WTC11 (cell line): ENCODE data around the gene WBP1L. TPM values are rescaled to one million over a fixed set of nuclear protein-coding genes. Genes with fewer than 3 reads are reported as not detected.

Experiments used
- ARID4B ChIP-seq: sonication (generic); formaldehyde crosslinking; IDR thresholded peaks from 2 replicates; pipeline ENCODE4 v1.8.0; 2023; ENCODE audit warnings: missing genetic modification reagents, mild to moderate bottlenecking, borderline replicate concordance
- ATF6 ChIP-seq: sonication (generic); formaldehyde crosslinking; IDR thresholded peaks from 2 replicates; pipeline ENCODE4 v1.8.1; 2023; ENCODE audit warnings: mild to moderate bottlenecking, missing genetic modification reagents
- CBFB ChIP-seq: sonication (generic); formaldehyde crosslinking; IDR thresholded peaks from 2 replicates; pipeline ENCODE4 v1.8.1; 2022; ENCODE audit warnings: mild to moderate bottlenecking, low read depth, missing genetic modification reagents
- CREB1 ChIP-seq: sonication (generic); formaldehyde crosslinking; IDR thresholded peaks from 2 replicates; pipeline ENCODE4 v1.8.0; 2023; ENCODE audit warnings: mild to moderate bottlenecking, missing genetic modification reagents
- CTCF ChIP-seq: fragments of 200-600 bp; IDR thresholded peaks from 2 replicates; pipeline ENCODE4 v1.8.0; 2022; ENCODE audit warnings: antibody characterized with exemption
- FOXJ3 ChIP-seq: sonication (generic); formaldehyde crosslinking; IDR thresholded peaks from 2 replicates; pipeline ENCODE4 v1.9.0; 2021; ENCODE audit warnings: missing genetic modification reagents, mild to moderate bottlenecking, borderline replicate concordance
- FOXP4 ChIP-seq: sonication (generic); formaldehyde crosslinking; IDR thresholded peaks from 2 replicates; pipeline ENCODE4 v1.8.0; 2022; ENCODE audit warnings: mild to moderate bottlenecking, missing genetic modification reagents
- HMGXB4 ChIP-seq: sonication (generic); formaldehyde crosslinking; IDR thresholded peaks from 2 replicates; pipeline ENCODE4 v1.8.1; 2023; ENCODE audit warnings: mild to moderate bottlenecking, moderate library complexity, missing genetic modification reagents
- JAZF1 ChIP-seq: fragments of 250-450 bp; sonication (Bioruptor Pico); IDR thresholded peaks from 2 replicates; pipeline ENCODE4 v1.9.0; 2021; ENCODE audit warnings: moderate library complexity, mild to moderate bottlenecking, inconsistent platforms
- MXD4 ChIP-seq: fragments of 250-450 bp; sonication (Bioruptor Pico); IDR thresholded peaks from 2 replicates; pipeline ENCODE4 v1.8.0; 2021; ENCODE audit warnings: mild to moderate bottlenecking, moderate library complexity, borderline replicate concordance
- MYBL2 ChIP-seq: sonication (generic); formaldehyde crosslinking; IDR thresholded peaks from 2 replicates; pipeline ENCODE4 v1.8.1; 2023; ENCODE audit warnings: mild to moderate bottlenecking, moderate library complexity, missing genetic modification reagents
- NFATC4 ChIP-seq: fragments of 250-450 bp; sonication (Bioruptor Pico); IDR thresholded peaks from 2 replicates; pipeline ENCODE4 v1.9.0; 2021; ENCODE audit warnings: mild to moderate bottlenecking
- NFYB ChIP-seq: sonication (generic); formaldehyde crosslinking; conservative IDR thresholded peaks from 2 replicates; pipeline ENCODE4 v1.8.0; 2022; ENCODE audit warnings: low read depth, missing genetic modification reagents
- SMAD4 ChIP-seq: sonication (generic); formaldehyde crosslinking; IDR thresholded peaks from 2 replicates; pipeline ENCODE4 v1.8.0; 2022; ENCODE audit warnings: mild to moderate bottlenecking, missing genetic modification reagents
- TEAD1 ChIP-seq: sonication (generic); formaldehyde crosslinking; IDR thresholded peaks from 2 replicates; pipeline ENCODE4 v1.8.0; 2022; ENCODE audit warnings: mild to moderate bottlenecking, missing genetic modification reagents
- TEAD4 ChIP-seq: sonication (generic); formaldehyde crosslinking; IDR thresholded peaks from 2 replicates; pipeline ENCODE4 v1.8.0; 2022; ENCODE audit warnings: mild to moderate bottlenecking, missing genetic modification reagents
- USF1 ChIP-seq: sonication (generic); formaldehyde crosslinking; IDR thresholded peaks from 2 replicates; pipeline ENCODE4 v1.8.0; 2022; ENCODE audit warnings: mild to moderate bottlenecking, missing genetic modification reagents
- ZMAT4 ChIP-seq: fragments of 250-450 bp; sonication (Bioruptor Pico); IDR thresholded peaks from 2 replicates; pipeline ENCODE4 v1.9.0; 2021; ENCODE audit warnings: mild to moderate bottlenecking
- ZNF317 ChIP-seq: sonication (generic); formaldehyde crosslinking; IDR thresholded peaks from 2 replicates; pipeline ENCODE4 v1.8.1; 2023; ENCODE audit warnings: low read depth, mild to moderate bottlenecking, moderate library complexity, missing genetic modification reagents, borderline replicate concordance
- ZNF396 ChIP-seq: fragments of 250-450 bp; sonication (Bioruptor Pico); IDR thresholded peaks from 2 replicates; pipeline ENCODE4 v1.8.0; 2021; ENCODE audit warnings: mild to moderate bottlenecking, moderate library complexity, borderline replicate concordance
- ZNF416 ChIP-seq: fragments of 250-450 bp; sonication (Bioruptor Pico); IDR thresholded peaks from 2 replicates; pipeline ENCODE4 v1.9.0; 2021; ENCODE audit warnings: mild to moderate bottlenecking, inconsistent platforms
- ZNF425 ChIP-seq: fragments of 250-450 bp; sonication (Bioruptor Pico); conservative IDR thresholded peaks from 2 replicates; pipeline ENCODE4 v1.9.0; 2021; ENCODE audit warnings: mild to moderate bottlenecking
- total RNA-seq: library from RNA; stranded (reverse); gene quantifications from 3 replicates; pipeline ENCODE4 v1.2.3, GENCODE V29; 2021

The WBP1L gene
- total RNA-seq, 1 experiment from 2014 or later, result 26.8 TPM

GRCh38 chr10:102713814-102714620 lies 29.7 kb upstream of the WBP1L start, which contains the start of gene ARL3 (continued):
- TF ChIP-seq FOXP4, result no peak; the same call in 1 of the 2 replicates
- no peak for TF ChIP-seq NFATC4 (CRISPR knock-in tag)
- peak; percentile 89 for TF ChIP-seq ARID4B (CRISPR knock-in tag)
- no peak for TF ChIP-seq ZNF425 (CRISPR knock-in tag)
- no peak for TF ChIP-seq ATF6
- TF ChIP-seq TEAD1, result 0 out of 2 replicates have a peak, but pooled peaks have one; percentile 49
- TF ChIP-seq MXD4, result no peak
- TF ChIP-seq USF1 (CRISPR knock-in tag), result peak; percentile 82
- no peak for TF ChIP-seq TEAD4 (CRISPR knock-in tag)
- no peak for TF ChIP-seq CBFB (CRISPR knock-in tag)
- TF ChIP-seq ZNF317 (CRISPR knock-in tag), result no peak
- no peak for TF ChIP-seq FOXJ3 (CRISPR knock-in tag)
- peak; percentile 56; the same call in 1 of the 2 replicates for TF ChIP-seq NFYB (CRISPR knock-in tag)
- TF ChIP-seq HMGXB4, result no peak
- TF ChIP-seq CREB1, result no peak
- TF ChIP-seq JAZF1, result no peak
- no peak for TF ChIP-seq MYBL2 (CRISPR knock-in tag)
- TF ChIP-seq ZMAT4 (CRISPR knock-in tag), result no peak
- no peak for TF ChIP-seq ZNF396
- 0 out of 2 replicates have a peak, but pooled peaks have one; percentile 25 for TF ChIP-seq CTCF
- no peak for TF ChIP-seq ZNF416 (CRISPR knock-in tag)
- 0 out of 2 replicates have a peak, but pooled peaks have one; percentile 30 for TF ChIP-seq SMAD4 (CRISPR knock-in tag)
